ENCODE results near the gene ODR4.

- TF ChIP-seq, protein P1, sequence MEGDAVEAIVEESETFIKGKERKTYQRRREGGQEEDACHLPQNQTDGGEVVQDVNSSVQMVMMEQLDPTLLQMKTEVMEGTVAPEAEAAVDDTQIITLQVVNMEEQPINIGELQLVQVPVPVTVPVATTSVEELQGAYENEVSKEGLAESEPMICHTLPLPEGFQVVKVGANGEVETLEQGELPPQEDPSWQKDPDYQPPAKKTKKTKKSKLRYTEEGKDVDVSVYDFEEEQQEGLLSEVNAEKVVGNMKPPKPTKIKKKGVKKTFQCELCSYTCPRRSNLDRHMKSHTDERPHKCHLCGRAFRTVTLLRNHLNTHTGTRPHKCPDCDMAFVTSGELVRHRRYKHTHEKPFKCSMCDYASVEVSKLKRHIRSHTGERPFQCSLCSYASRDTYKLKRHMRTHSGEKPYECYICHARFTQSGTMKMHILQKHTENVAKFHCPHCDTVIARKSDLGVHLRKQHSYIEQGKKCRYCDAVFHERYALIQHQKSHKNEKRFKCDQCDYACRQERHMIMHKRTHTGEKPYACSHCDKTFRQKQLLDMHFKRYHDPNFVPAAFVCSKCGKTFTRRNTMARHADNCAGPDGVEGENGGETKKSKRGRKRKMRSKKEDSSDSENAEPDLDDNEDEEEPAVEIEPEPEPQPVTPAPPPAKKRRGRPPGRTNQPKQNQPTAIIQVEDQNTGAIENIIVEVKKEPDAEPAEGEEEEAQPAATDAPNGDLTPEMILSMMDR (IDR thresholded peaks at IDR 0.05) = no peak
- no peak for TF ChIP-seq POLR2AphosphoS5 (IDR thresholded peaks at IDR 0.05)
These were observed 79.3 kb downstream of the ODR4 start for GRCh38 chr1:186454981-186455380.
